HG02571 (cell line): ENCODE results near the gene MLYCD.

Source experiments
- ATAC-seq: cut with Tn5 transposase; IDR thresholded peaks from one replicate; pipeline ENCODE4 v1.9.1; 2021; ENCODE audit warnings: mild to moderate bottlenecking, moderate library complexity; ENCODE audit not compliant: unreplicated experiment

MLYCD gene

GRCh38 chr16:83899272-83899897 lies 470 bp downstream of the MLYCD start:
- ATAC-seq: peak; percentile 42

DNA sequence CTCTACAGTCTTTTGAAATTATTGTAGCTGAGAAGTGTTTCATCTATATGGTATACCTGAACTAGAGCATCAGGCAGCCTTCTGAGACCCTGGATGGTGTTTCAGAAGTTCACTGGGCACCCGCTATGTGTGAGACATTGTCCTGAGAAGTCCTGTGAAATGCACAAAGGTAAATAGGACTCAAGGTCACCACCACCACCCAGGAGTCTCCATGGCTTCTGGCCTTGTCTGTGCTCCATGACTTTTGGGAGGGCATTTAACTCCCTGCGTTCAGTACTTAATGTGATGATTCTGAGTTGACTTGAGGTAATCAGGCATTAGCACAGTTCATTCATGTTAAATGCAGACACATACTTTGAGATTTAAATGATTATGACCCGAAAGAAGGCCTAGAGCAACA lies 1.1 kb downstream of the MLYCD start:
- no peak for ATAC-seq

DNA sequence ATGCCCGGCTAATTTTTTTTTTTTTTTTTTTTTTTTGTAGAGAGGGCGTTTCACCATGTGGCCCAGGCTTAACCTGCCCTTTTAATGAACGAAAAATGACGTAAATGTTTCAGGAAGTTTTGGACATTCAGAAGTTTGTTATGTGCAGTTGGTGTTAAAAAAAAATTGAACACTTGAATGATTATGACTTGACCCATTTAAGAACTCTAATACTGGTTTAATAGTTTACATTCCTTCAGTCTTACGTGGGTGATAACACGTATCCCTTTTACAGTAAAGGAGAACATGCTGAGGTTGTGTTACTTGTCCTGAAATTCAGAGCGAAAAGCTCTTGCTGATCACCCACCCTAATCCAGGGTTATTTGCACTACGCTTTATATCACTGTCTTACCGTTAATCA lies 1.7 kb downstream of the MLYCD start:
- no peak for ATAC-seq

- ATAC-seq: no peak
Measured at GRCh38 chr16:83901101-83901500, 2.2 kb downstream of the MLYCD start.

- no peak for ATAC-seq
Measured at GRCh38 chr16:83903751-83904150, 4.8 kb downstream of the MLYCD start.

GRCh38 chr16:83906683-83907082 lies 7.8 kb downstream of the MLYCD start:
- no peak for ATAC-seq

DNA sequence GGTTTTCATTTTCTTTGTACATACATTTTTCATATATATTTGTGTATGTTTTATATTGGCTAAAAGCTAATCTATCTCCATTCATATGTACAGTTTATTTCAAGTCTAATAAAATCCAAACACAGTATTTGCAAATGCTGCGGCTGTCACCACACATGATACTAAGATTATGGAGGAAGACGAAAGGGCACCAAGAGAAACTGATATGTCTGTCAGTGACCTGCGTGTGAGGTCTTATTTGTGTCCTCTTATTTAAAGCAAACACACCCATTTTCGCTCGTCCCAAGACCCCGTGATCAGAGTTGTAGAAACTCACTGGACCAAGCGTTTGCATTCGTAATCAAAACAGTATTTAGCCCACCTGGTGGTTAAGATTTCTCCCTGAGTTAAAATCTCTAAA lies 8.2 kb downstream of the MLYCD start:
- ATAC-seq: no peak

- no peak for ATAC-seq
Measured at GRCh38 chr16:83907631-83908250, 8.8 kb downstream of the MLYCD start.

GRCh38 chr16:83908798-83909197 lies 9.9 kb downstream of the MLYCD start:
- no peak for ATAC-seq

GRCh38 chr16:83911290-83911689 lies 12.4 kb downstream of the MLYCD start:
- ATAC-seq: no peak

DNA sequence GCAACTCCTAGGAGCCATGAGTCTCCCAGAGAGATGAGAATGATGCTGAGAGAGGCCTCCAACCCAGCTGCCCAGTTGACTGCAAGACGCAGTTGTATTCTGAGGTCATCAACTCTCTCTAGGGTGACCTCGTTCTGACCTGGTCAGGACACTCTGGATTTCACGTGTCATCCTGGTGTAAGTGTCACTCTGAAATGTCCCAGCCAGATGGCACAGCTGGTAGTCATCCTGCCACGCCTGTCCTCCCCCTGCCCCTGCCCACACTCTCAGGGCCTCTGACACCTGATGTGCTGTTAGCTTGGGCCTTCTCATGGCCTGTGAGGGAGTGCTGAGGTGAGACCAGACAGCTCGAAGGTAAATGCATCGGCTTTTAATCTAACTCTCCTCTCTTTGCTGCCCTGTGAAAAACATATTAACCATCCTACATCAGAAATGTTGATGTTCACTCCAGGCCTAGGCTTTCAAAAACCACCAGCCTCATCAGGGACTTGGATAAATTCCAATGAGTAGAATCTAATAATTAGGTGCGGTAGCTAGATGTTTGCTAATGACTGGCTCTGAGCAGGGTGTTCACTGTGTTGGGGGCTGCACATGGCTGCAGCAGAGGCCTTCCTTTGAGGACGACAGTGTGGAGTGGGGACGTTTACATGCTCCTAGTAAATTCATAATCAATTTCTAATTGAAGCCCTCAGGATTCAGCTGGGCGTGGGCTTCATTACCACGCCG lies 13.8 kb downstream of the MLYCD start:
- ATAC-seq: no peak

- no peak for ATAC-seq
Measured at GRCh38 chr16:83913245-83913633, 14.3 kb downstream of the MLYCD start.

GRCh38 chr16:83914091-83914710 lies 15.3 kb downstream of the MLYCD start:
- no peak for ATAC-seq

GRCh38 chr16:83915081-83915480 lies 16.2 kb downstream of the MLYCD start:
- ATAC-seq: no peak

DNA sequence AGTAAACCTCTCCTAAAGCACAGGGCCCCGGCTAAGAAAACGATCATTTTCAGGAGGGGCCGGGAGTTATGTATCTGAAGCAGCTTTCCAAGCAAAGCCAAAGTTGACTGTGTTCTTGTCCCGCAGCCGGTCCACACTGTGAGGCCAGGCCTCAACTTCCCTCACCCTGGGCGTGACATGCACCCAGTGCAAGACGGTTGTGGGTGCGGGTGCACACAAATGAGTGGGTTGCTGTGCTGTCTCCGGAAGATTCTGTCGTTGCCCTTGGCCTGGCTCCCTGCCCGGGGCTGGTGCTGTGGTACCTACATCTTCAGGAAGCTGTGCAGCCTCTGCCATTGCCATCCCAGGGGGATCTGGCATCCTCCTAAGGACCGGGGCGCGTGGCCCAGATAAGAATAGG lies 16.6 kb downstream of the MLYCD start:
- no peak for ATAC-seq

DNA sequence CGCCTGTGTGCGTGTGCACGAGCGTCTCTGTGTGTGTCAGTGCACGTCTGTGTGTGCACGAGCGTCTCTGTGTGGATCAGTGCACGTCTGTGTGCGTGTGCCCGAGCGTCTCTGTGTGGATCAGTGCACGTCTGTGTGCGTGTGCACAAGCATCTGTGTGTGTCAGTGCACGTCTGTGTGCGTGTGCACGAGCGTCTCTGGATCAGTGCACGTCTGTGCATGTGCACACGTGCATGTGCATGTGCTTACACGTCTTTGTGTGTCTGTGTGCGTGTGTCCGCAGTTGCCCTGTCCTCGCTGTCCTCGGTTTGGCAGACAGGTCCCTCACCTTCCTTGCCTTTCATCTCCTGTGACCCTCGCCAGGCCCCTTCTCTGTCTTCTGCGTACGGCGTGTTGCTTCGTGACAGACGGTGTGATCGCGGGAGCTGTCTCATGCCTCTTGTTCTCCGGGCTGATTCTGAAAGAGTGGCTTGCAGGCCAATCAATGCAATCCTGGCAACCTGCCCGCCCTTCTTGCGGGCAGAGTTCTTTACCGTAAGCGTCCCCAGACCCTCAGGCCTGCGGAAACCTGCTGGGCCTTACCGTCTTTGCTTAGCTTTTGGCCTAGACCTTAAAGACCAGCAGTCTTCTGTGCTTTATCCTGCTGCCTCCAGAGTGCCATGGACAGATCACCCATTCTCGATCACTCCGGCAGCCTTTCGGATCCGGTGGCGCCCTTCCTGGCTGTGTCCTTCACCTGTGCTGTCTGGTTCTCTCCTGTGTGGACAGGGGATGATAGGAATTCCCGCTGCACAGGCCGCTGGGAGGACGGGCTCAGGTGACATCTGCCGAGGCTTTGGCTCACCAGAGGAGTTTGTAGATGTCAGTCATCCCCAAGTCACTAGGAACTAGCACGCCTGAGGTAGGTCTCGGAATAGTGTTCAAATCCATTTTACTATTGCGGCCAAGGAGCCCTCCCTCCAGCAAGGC lies 18.5 kb downstream of the MLYCD start:
- no peak for ATAC-seq

DNA sequence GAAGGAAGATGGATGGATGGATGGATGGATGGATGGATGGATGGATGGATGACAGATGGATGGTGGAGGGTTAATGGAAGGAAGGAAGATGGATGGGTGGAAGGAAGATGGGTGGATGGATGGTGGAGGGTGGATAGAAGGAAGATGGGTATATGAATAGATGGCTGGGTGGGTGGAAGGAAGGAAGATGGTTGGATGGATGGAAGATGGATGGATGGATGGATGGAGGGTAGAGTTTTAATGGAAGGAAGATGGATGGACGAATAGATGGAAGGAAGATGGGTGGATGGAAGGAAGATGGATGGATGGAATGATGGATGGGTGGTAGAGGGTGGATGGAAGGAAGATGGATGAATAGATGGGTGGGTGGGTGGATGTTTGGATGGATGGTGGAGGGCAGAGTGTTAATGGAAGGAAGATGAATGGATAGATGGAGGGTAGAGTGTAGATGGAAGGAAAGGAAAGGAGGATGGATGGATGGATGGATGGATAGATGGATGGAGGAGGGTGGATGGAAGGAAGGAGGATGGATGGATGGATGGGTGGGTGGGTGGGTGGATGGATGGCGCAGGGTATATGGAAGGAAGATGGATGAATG lies 22.1 kb downstream of the MLYCD start:
- ATAC-seq: no peak

- no peak for ATAC-seq
Measured at GRCh38 chr16:83923581-83924365, 24.9 kb downstream of the MLYCD start.

DNA sequence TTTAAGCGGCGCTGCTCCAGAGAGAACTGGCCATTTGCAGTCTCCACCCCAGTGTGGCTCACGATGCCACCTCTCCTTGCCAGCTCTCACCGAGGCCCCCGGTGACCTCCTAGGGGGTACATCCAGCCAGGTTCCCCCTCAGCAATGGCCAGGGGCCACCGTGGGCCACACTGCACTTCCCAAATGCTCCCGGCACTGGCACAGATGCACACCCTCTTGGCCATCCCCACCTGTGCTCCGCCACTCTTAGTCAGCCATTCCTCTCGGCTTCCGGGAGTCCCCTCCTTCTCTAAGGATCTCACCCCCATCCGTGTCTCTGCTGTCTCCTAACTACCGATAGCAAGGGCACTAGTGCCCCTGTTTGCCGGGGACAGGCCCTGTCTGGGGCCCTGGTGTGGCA lies 25.8 kb downstream of the MLYCD start:
- no peak for ATAC-seq
